Spleen (tissue), 11 donors: ENCODE measurements around the gene AGRN. TPM values are rescaled to one million over a fixed set of nuclear protein-coding genes. Genes with fewer than 3 reads are reported as not detected.

Source experiments
- DNase-seq: peaks from one replicate; pipeline ENCODE4 v3.0.0-alpha.2; 2020
- H3K27ac ChIP-seq, 8 donors: fragments of 200-600 bp; sonication (generic) in 7 of 8; 1 replicate in 4 of 8; 2 replicates in 4 of 8; pipeline versions ENCODE4 v1.5.0 to v1.8.0; 2016 to 2021; ENCODE audit warnings: inconsistent platforms in 4 of 8, mild to moderate bottlenecking in 4 of 8, moderate library complexity in 1 of 8
- H3K27me3 ChIP-seq, 7 donors: fragments of 200-600 bp; sonication (generic) in 6 of 7; replicated peaks in 1 of 7; 1 replicate in 4 of 7; 2 replicates in 3 of 7; pipeline versions ENCODE4 v1.5.0 to v1.8.0; 2016 to 2021; ENCODE audit warnings: inconsistent platforms in 3 of 7, mild to moderate bottlenecking in 1 of 7
- H3K36me3 ChIP-seq, 6 donors: fragments of 200-600 bp; sonication (generic) in 5 of 6; 1 replicate in 4 of 6; 2 replicates in 2 of 6; pipeline versions ENCODE4 v1.5.0 to v1.8.0; 2016 to 2021; ENCODE audit warnings: inconsistent platforms in 2 of 6
- H3K4me1 ChIP-seq, 6 donors: fragments of 200-600 bp; sonication (generic) in 5 of 6; 1 replicate in 3 of 6; 2 replicates in 3 of 6; pipeline versions ENCODE4 v1.5.0 to v1.8.0; 2016 to 2021; ENCODE audit warnings: inconsistent platforms in 3 of 6
- H3K4me3 ChIP-seq, 8 donors: fragments of 200-600 bp; sonication (generic) in 7 of 8; 1 replicate in 4 of 8; 2 replicates in 4 of 8; pipeline versions ENCODE4 v1.5.0 to v1.8.0; 2016 to 2021; ENCODE audit warnings: inconsistent platforms in 4 of 8, mild to moderate bottlenecking in 4 of 8, moderate library complexity in 2 of 8
- H3K9me3 ChIP-seq, 8 donors: fragments of 200-600 bp; sonication (generic) in 7 of 8; 1 replicate in 4 of 8; 2 replicates in 4 of 8; pipeline versions ENCODE4 v1.5.0 to v1.8.0; 2016 to 2021; ENCODE audit warnings: inconsistent platforms in 4 of 8
- POLR2A ChIP-seq, 3 donors: fragments of 450-650 bp; IDR thresholded peaks; one replicate each; pipeline ENCODE4 v1.5.1; 2017; ENCODE audit warnings: antibody characterized with exemption in 3 of 3, mild to moderate bottlenecking in 1 of 3
- POLR2AphosphoS5 ChIP-seq, 3 donors: sonication (generic); formaldehyde crosslinking; IDR thresholded peaks; one replicate each; pipeline ENCODE4 v1.5.1; 2017; ENCODE audit warnings: antibody characterized with exemption in 3 of 3
- WGBS, 5 donors: extraction: QIAGEN DNeasy Blood & Tissue Kit in 3 of 5; methylation state at CpG; one replicate each; pipeline versions ENCODE4 v1.1.5 to v1.1.7; 2013 to 2018; 5-methylcytosine and 5-hydroxymethylcytosine counted together
- intact Hi-C: fragments of 100-400 bp; cut with DNase I; formaldehyde crosslinking; loops from one replicate; pipeline ENCODE4 v1.15.0; 2023; ENCODE audit warnings: low total_unique reads
- polyA plus RNA-seq, 3 donors: library from polyadenylated mRNA; stranded (reverse); fragments of 200-250 nt; gene quantifications; one replicate each; pipeline ENCODE4 v1.2.1, GENCODE V29; 2013
- total RNA-seq, 7 donors: library from RNA; depleted of rRNA in 3 of 7; stranded (reverse); fragments of >200 nt in 3 of 7; fragmentation: NEBNext Ultra II Directional in 4 of 7; extraction: Animal tissue kit (Norgen Biotek cat#: 25700) in 4 of 7; gene quantifications; one replicate each; pipeline versions ENCODE4 v1.1.0 to v1.2.1, GENCODE V29; 2016 to 2021
- TF ChIP-seq, protein P1 (sequence below), 11 experiments: fragments of 200-600 bp in 7 of 11; fragments of 450-650 bp in 4 of 11; sonication (generic) in 4 of 11; IDR thresholded peaks in 8 of 11; conservative IDR thresholded peaks in 3 of 11; 1 replicate in 7 of 11; 2 replicates in 4 of 11; pipeline versions ENCODE4 v1.4.0 to v1.8.0; 2016 to 2021; ENCODE audit warnings: antibody characterized with exemption in 11 of 11, inconsistent platforms in 4 of 11, mild to moderate bottlenecking in 1 of 11
- donor health status: healthy with polysubstance abuse.
- donor health status: DM: no; HTN: no; CAD: no; lungs with moderate emphysema.
- donor health status: DM: no; HTN: no; CAD: no.
- donor health status: Bipolar disorder and iron deficiency.
- donor health status: healthy.
- donor health status: DM: no; HTN: no; CAD: no.
- donor health status: DM: yes; HTN: yes; CAD: no.

The AGRN gene
- total and polyA plus RNA-seq, 10 donors, result 4.6 to 27.2 (median 14.5) TPM

DNA sequence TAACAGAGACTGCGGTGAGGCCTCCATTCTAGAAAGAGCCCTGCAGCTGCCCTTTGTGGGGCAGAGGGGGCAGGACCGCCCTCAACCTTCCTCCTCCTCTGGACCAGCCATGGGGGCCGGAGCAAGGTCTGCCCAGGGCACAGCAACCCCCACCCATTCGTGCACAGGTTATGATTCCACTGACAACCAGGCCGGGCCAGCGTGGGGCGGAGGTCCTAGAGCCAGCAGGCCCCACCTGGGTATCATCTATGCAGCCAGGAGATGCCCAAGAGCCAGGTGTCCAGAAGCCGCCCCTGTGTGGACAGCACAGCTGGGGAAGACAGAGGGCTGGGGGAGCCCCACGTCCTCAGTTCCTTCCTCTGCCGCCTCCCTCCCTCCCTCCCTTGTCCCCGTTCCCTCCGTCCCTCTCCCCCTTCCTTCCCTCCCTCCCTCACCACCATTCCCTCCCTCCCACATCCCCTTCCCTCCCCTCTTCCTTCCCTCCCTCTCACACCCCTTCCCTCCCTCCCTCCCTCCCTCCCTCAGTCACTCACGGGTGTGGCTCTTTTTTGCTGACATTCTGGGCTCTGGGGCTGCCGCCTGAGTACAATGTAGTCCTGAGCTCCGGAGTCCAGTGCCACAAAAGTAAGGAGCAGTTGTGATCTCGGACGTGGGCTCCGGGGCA is 41.9 kb downstream of the AGRN start:
- WGBS, 5 donors, result 46 to 70% (median 55%) methylated on average over 10 to 16 of the region's 18 CpGs
- Histone ChIP-seq H3K4me1 (peaks cover 17 to 51% (median 35%) of the 10 kb centered on the region in 6 donors), H3K36me3 (no peaks in the 10 kb centered on the region), H3K27me3 (peaks cover 0 to 89% (median 71%) of the 10 kb centered on the region in 7 donors), H3K9me3 (no peaks in the 10 kb centered on the region), H3K27ac (no peak overlapping the region), H3K4me3 (no peak overlapping the region)
- intact Hi-C loops, result loop anchor here (5.0 kb wide), 1 partner anchor 75 kb away; no protein-coding TSS in a partner anchor
- DNase-seq, result no peak
- TF ChIP-seq, protein P1, sequence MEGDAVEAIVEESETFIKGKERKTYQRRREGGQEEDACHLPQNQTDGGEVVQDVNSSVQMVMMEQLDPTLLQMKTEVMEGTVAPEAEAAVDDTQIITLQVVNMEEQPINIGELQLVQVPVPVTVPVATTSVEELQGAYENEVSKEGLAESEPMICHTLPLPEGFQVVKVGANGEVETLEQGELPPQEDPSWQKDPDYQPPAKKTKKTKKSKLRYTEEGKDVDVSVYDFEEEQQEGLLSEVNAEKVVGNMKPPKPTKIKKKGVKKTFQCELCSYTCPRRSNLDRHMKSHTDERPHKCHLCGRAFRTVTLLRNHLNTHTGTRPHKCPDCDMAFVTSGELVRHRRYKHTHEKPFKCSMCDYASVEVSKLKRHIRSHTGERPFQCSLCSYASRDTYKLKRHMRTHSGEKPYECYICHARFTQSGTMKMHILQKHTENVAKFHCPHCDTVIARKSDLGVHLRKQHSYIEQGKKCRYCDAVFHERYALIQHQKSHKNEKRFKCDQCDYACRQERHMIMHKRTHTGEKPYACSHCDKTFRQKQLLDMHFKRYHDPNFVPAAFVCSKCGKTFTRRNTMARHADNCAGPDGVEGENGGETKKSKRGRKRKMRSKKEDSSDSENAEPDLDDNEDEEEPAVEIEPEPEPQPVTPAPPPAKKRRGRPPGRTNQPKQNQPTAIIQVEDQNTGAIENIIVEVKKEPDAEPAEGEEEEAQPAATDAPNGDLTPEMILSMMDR (IDR thresholded peaks at IDR 0.05 in 8 of 11, conservative IDR thresholded peaks at IDR 0.05 in 3 of 11), result no peak
- TF ChIP-seq POLR2A (IDR thresholded peaks at IDR 0.05) (no peak), POLR2AphosphoS5 (IDR thresholded peaks at IDR 0.05) (no peak)

DNA sequence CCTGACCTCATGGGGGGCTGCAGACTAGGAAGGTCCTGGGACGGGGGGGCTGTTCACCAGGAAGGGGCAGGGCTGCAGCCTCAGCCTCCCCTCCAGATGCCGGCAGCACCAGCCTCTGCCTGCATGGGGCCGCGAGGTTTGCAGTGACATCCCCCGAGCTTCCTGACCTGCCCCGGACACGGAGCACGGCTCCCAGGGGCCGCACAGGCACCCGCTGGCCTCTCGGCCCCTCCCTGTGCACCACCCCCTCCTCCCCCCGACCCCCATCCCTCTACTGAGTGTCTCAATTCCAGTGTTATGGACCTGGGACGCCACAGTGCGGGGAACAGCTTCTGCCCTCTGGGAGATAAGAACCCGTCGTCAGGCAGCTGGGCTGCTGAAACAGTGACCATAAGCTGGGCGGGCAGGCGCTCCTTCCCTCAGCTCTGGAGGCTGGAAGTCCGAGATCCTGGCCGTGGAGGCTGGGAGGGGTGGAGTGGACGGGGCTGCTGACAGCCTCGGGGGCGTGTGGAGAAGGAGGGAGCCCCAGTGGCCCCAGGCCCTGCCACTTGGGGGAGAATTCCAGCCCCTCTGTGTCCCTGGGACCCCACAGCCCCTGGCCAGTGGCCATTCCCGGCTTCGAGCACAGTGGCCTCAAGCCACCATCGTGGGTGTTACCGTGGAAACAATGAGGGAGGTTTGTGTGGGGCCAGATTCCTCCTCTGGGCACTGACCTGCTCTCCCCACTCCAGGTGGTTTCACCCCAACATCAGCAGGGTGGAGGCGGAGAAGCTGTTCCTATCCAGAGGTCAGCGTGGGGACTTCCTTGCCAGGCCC is 42.6 kb downstream of the AGRN start:
- peaks cover 0 to 89% (median 69%) of the 10 kb centered on the region in 7 donors for H3K27me3 ChIP-seq
- intact Hi-C loops, result loop anchor here (5.0 kb wide), 1 partner anchor 75 kb away; no protein-coding TSS in a partner anchor

DNA sequence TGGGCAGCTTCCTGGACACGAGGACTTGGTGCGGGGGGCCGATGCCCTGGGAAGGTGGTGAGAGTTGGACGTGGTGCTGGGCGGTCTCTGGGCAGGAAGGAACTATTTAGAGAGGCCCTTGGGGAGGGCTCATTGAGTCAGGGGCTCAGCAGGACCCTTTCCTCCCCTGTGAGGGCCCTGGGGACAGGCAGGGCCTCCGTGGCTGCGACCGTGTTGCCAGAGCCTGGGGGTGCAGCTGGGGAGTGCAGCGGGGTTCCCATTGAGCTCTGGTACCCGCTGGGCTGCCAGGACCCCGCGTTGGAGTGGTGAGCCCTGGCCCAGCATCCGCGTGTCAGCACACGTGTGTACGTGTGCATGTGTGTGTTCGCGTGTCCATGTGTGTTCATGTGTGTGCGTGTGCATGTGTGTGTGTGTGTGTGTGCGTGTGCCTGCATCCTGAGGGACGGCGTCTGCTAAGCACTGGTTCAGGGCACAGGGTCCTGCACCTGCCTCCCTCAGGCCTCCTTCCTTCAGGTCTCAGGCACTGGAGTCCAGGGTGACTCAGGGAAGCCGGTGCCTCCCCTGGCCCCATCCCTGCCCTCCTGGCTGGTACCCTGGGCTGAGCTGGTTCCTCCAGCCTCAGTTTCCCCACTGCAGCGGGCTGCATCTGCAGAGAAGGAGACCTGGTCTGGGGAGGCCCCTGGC is 43.5 kb downstream of the AGRN start:
- peaks cover 21 to 55% (median 40%) of the 10 kb centered on the region in 6 donors for H3K4me1 ChIP-seq
- 53 to 71% (median 55%) methylated on average over 17 to 24 of the region's 24 CpGs for WGBS, 5 donors
- H3K27ac ChIP-seq, result no peak overlapping the region
- H3K9me3 ChIP-seq, result no peaks in the 10 kb centered on the region
- peak overlapping the region in 2 of 8 donors; percentile 10 to 44 for H3K4me3 ChIP-seq
- H3K36me3 ChIP-seq, result no peaks in the 10 kb centered on the region
- no peak for DNase-seq
- intact Hi-C loops, result loop anchor here (5.0 kb wide), 1 partner anchor 76 kb away; no protein-coding TSS in a partner anchor
- TF ChIP-seq POLR2A (IDR thresholded peaks at IDR 0.05), result no peak
- no peak for TF ChIP-seq POLR2AphosphoS5 (IDR thresholded peaks at IDR 0.05)
- TF ChIP-seq, protein P1 (IDR thresholded peaks at IDR 0.05 in 8 of 11, conservative IDR thresholded peaks at IDR 0.05 in 3 of 11), result no peak
- peaks cover 0 to 89% (median 69%) of the 10 kb centered on the region in 7 donors for H3K27me3 ChIP-seq

More for the DNA sequence above, 42.6 kb downstream of the AGRN start:
- Histone ChIP-seq H3K4me3 (no peak overlapping the region), H3K27ac (no peak overlapping the region), H3K9me3 (no peaks in the 10 kb centered on the region), H3K36me3 (no peaks in the 10 kb centered on the region), H3K4me1 (peaks cover 17 to 53% (median 35%) of the 10 kb centered on the region in 6 donors)
- 29 to 36% (median 31%) methylated on average over 21 to 29 of the region's 29 CpGs for WGBS, 5 donors
- TF ChIP-seq, protein P1 (IDR thresholded peaks at IDR 0.05 in 8 of 11, conservative IDR thresholded peaks at IDR 0.05 in 3 of 11), result no peak
- no peak for TF ChIP-seq POLR2AphosphoS5 (IDR thresholded peaks at IDR 0.05)
- TF ChIP-seq POLR2A (IDR thresholded peaks at IDR 0.05), result no peak
- DNase-seq, result no peak
